NCI-H82 treated with DMSO at 0.1 percent for 48 hours (cell line): ENCODE measurements around the gene TUB.

Experiments
- DNase-seq: peaks from one replicate; lab custom pipeline; 2025; ENCODE audit not compliant: unreplicated experiment; lab: John Stamatoyannopoulos, UW

The TUB gene

GRCh38 chr11:8103909-8104308 lies 22.9 kb downstream of the TUB start:
- no peak for DNase-seq

DNA sequence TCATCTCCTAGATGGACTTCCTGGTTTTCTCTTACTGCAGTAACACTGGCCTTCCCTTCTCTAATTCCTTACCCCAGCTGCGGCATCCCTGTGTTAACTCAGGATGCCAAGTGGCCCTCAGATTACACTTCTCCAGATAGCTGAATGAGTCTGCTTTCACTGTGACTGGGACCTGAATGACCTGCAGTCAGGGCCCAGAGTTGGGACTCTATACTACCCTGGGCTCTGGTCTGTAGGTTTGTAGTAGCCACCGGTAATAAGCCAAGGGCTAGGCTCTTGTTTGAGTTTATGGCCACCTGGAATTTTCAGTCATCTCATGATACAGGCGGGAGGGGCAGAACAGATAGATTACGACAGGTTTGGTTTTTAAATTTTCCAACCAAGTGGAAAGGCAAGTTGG lies 24.1 kb downstream of the TUB start:
- DNase-seq, result no peak

- DNase-seq, result no peak
Measured at GRCh38 chr11:8105666-8106065, 24.7 kb downstream of the TUB start.

GRCh38 chr11:8106679-8107078 lies 25.7 kb downstream of the TUB start:
- DNase-seq, result no peak

DNA sequence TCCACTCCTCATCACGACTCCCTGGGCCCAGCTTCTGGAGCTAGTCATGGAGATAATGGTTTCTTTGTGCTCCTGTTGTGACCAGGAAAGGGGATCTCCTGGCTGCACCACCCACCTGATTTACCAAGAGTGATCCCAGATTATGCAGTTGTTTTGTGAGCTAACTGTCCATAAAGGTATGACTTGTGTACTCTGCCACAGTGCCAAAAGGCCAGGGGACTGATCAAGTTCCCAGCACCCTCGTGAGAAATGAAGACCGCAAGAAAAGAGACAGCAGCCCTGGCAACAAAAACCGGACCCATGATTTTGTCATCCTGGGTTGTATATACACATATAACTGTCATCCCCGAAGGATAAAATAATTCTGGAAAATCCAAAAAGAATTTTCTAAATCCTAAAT lies 26.6 kb downstream of the TUB start:
- no peak for DNase-seq

GRCh38 chr11:8108421-8108820 lies 27.4 kb downstream of the TUB start:
- DNase-seq, result no peak

DNA sequence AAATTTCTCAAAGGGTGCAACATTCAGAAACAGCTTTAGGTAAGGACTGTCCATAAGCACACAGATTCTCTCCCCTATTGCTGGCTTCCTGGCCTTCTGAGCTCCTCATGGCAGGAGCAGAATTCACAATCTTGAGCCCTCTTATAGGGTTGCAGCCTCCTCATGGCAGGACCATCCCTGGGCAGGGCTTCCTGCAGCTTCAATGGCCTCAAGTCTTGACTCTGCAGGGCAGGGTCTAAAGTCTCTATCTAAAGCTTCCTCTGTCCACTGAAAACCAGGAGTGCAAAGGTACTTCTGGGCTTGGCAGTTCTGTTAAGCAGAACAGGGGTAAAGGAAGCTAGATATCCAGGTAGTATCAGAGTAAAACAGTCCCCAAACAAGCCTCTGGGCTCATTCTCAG lies 28.7 kb downstream of the TUB start:
- no peak for DNase-seq

- DNase-seq, result no peak
Measured at GRCh38 chr11:8110396-8110795, 29.4 kb downstream of the TUB start.

- no peak for DNase-seq
Measured at GRCh38 chr11:8111636-8112035, 30.6 kb downstream of the TUB start.

DNA sequence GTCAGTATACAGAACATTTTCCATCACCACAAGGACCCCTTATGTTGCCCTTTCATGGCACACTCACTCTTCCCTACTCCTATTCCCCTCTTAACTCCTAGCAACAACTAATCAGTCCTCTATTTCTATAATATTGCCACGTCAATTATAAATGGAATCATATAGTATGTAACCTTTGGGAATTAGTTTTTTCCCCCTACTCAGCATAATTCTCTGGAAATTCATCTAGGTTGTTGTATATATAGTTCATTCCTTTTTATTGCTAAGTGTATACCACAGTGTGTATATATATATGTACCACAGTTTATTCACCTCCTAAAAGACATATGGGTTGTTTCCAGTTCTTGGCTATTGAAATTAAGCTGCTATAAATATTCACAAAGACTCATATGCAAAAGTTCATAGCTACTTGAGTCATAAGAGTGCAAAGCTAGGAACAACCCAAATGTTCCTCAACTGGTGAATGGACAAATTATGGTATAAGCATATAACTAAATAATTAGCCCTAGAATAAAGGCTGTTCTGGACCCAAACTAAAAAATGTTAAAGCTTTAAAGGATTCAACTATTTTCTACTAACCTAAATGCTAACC lies 41.3 kb downstream of the TUB start:
- no peak for DNase-seq

DNA sequence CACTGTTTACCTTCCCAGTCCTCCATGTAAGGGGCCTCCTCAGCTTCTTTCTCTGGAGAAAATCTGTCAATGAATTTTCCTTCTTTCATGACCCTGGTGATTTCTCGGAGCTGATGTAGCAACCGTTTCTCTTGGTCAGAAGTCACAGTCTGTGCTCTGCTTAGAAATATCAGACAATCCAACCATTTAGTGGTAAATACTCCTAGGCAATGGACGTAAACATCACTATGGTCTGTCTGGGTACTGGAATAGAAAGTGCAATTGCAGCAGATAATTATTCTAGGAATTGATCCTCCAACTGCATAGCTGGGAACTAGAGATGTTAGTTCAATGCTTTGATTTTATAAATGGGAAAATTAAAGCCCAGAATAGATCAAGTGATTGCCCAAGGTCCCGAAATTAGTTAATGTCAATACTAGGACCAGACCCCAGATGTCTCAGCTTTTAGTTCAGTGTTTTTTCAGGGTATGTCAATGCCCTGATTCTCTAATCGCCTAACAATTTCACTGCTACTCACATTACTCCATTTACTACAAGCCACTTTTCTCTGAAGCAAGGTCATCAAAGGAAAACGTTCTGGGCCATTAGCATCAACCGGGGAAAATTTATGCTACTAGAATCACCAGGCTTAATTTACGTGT lies 45.8 kb downstream of the TUB start:
- DNase-seq, result no peak

- no peak for DNase-seq
Measured at GRCh38 chr11:8127447-8127846, 46.4 kb downstream of the TUB start.

DNA sequence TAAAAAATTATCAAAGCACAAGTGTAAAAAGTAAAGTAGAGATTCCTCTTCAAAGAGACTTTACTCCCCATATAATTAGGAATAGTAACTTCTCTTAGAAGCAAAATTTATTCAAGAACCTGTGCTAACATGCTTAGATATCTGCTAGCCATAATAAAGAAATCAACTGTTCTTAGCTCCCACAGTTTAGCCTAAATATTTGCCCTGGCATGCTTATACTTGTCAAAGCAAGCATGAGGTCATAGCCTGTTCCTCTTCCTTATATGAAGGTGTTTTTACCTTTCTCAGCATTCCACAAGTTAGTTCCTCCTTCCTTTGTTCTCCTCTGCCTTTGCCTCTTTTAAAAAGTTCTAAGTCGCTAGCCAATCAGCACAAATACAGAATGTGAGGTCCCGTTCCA lies 57.5 kb downstream of the TUB start:
- DNase-seq, result no peak

- DNase-seq, result no peak
Measured at GRCh38 chr11:8149726-8150125, 68.7 kb downstream of the TUB start.
